H1 (cell line): ENCODE data around the gene RAD51B. TPM values are rescaled to one million over a fixed set of nuclear protein-coding genes. Genes with fewer than 3 reads are reported as not detected.

Experiments
- CTCF ChIA-PET: fragments of 300-600 bp; sonication (Branson Sonifier 250); formaldehyde crosslinking; loops from one replicate; lab custom pipeline; 2021; ENCODE audit not compliant: partially characterized antibody; lab: Charles Lee
- POLR2A ChIA-PET: fragments of 300-600 bp; sonication (Branson Sonifier 250); formaldehyde crosslinking; loops from one replicate; lab custom pipeline; 2021; ENCODE audit warnings: inconsistent platforms; ENCODE audit not compliant: partially characterized antibody; lab: Charles Lee
- DNase-seq, 2 experiments: peaks; one replicate each; pipeline versions ENCODE4 v3.0.0 to v3.0.0-alpha.2; 2010 to 2022; ENCODE audit warnings: low spot score in 2 of 2, low read depth in 1 of 2, mixed read lengths in 1 of 2
- FAIRE-seq: peaks from 2 replicates; lab custom pipeline; 2011; peaks lifted over from hg19 to GRCh38; lab: Jason Lieb, UNC
- H2AFZ ChIP-seq: 2 replicates; pipeline ENCODE4 v1.8.1; 2012; ENCODE audit warnings: low read length, inconsistent platforms
- H2AK5ac ChIP-seq: 2 replicates; pipeline ENCODE4 v1.6.1; 2013; ENCODE audit warnings: low read depth, low read length
- H2BK120ac ChIP-seq: replicated peaks from 2 replicates; pipeline ENCODE3; 2013; ENCODE audit warnings: low read depth, low read length, inconsistent platforms
- H2BK12ac ChIP-seq: 2 replicates; pipeline ENCODE4 v1.6.1; 2013; ENCODE audit warnings: low read depth, low read length
- H2BK15ac ChIP-seq: 2 replicates; pipeline ENCODE4 v1.6.1; 2013; ENCODE audit warnings: low read length
- H2BK20ac ChIP-seq: 2 replicates; pipeline ENCODE4 v1.6.1; 2013; ENCODE audit warnings: low read length
- H2BK5ac ChIP-seq: 2 replicates; pipeline ENCODE4 v1.6.1; 2013; ENCODE audit warnings: low read depth, low read length
- H3K14ac ChIP-seq: 2 replicates; pipeline ENCODE4 v1.6.1; 2013; ENCODE audit warnings: inconsistent platforms; ENCODE audit not compliant: insufficient read length
- H3K18ac ChIP-seq: 2 replicates; pipeline ENCODE4 v1.6.1; 2013; ENCODE audit warnings: low read length; ENCODE audit errors: extremely low read depth
- H3K23ac ChIP-seq: 2 replicates; pipeline ENCODE4 v1.6.1; 2013; ENCODE audit warnings: inconsistent platforms; ENCODE audit not compliant: insufficient read length
- H3K23me2 ChIP-seq: 2 replicates; pipeline ENCODE4 v1.6.1; 2013; ENCODE audit warnings: low read depth, low read length
- H3K27ac ChIP-seq: 2 replicates; pipeline ENCODE4 v1.6.1; 2011; ENCODE audit warnings: low read depth, low read length, inconsistent platforms
- H3K27me3 ChIP-seq, 4 experiments: replicated peaks in 1 of 4; 1 replicate in 1 of 4; 2 replicates in 3 of 4; pipeline versions ENCODE4 v1.6.1 to v1.8.1; 2011 to 2013; ENCODE audit warnings: low read length in 3 of 4, mild to moderate bottlenecking in 3 of 4, inconsistent platforms in 2 of 4, mixed read lengths in 2 of 4, moderate library complexity in 1 of 4; ENCODE audit not compliant: control insufficient read depth in 3 of 4, insufficient read depth in 3 of 4; ENCODE audit errors: extremely low read depth in 1 of 4
- H3K36me3 ChIP-seq, 4 experiments: 2 replicates each; pipeline versions ENCODE4 v1.6.1 to v1.8.1; 2011 to 2013; ENCODE audit warnings: mild to moderate bottlenecking in 4 of 4, low read length in 3 of 4, moderate library complexity in 2 of 4, control low read depth in 1 of 4, inconsistent platforms in 1 of 4; ENCODE audit not compliant: insufficient read depth in 4 of 4, control insufficient read depth in 2 of 4
- H3K4ac ChIP-seq: replicated peaks from 2 replicates; pipeline ENCODE3; 2013; ENCODE audit warnings: low read length, low read depth, mixed read lengths, inconsistent platforms; ENCODE audit not compliant: insufficient read length
- H3K4me1 ChIP-seq, 4 experiments: replicated peaks in 1 of 4; 1 replicate in 1 of 4; 2 replicates in 3 of 4; pipeline versions ENCODE4 v1.6.1 to v1.8.1; 2011 to 2013; ENCODE audit warnings: low read length in 3 of 4, inconsistent platforms in 2 of 4, mixed read lengths in 1 of 4; ENCODE audit not compliant: insufficient read depth in 4 of 4, control insufficient read depth in 3 of 4
- H3K4me2 ChIP-seq, 2 experiments: 2 replicates each; pipeline versions ENCODE4 v1.6.1 to v1.8.1; 2011 to 2013; ENCODE audit warnings: low read depth in 2 of 2, low read length in 2 of 2, control low read depth in 1 of 2, inconsistent platforms in 1 of 2, mild to moderate bottlenecking in 1 of 2; ENCODE audit not compliant: insufficient read depth in 1 of 2
- H3K4me3 ChIP-seq, 4 experiments: fragments of 200-600, 300-600 bp in 1 of 4; sonication (generic), shearing (Covaris generic), sonication (Bioruptor Twin) in 1 of 4; 2 replicates each; pipeline versions ENCODE4 v1.5.1 to v1.8.1; 2011 to 2016; ENCODE audit warnings: low read length in 4 of 4, low read depth in 3 of 4, control low read depth in 2 of 4, inconsistent platforms in 2 of 4, mild to moderate bottlenecking in 2 of 4, mixed read lengths in 1 of 4, moderate library complexity in 1 of 4; ENCODE audit not compliant: insufficient read depth in 2 of 4; ENCODE audit errors: extremely low read depth in 1 of 4
- H3K56ac ChIP-seq: replicated peaks from 2 replicates; pipeline ENCODE3; 2013; ENCODE audit warnings: low read depth, mild to moderate bottlenecking, mixed read lengths, low read length, inconsistent platforms; ENCODE audit not compliant: insufficient read length
- H3K79me1 ChIP-seq: 2 replicates; pipeline ENCODE4 v1.6.1; 2013; ENCODE audit warnings: low read depth, low read length, control low read depth
- H3K79me2 ChIP-seq, 2 experiments: 2 replicates each; pipeline versions ENCODE4 v1.6.1 to v1.8.1; 2012 to 2013; ENCODE audit warnings: low read length in 2 of 2, mild to moderate bottlenecking in 2 of 2, inconsistent platforms in 1 of 2; ENCODE audit not compliant: insufficient read depth in 2 of 2, control insufficient read depth in 1 of 2
- H3K9ac ChIP-seq, 4 experiments: replicated peaks in 1 of 4; 1 replicate in 1 of 4; 2 replicates in 3 of 4; pipeline versions ENCODE4 v1.6.1 to v1.8.1; 2011 to 2013; ENCODE audit warnings: low read depth in 3 of 4, low read length in 3 of 4, control low read depth in 2 of 4, mild to moderate bottlenecking in 2 of 4, moderate library complexity in 2 of 4, inconsistent platforms in 1 of 4; ENCODE audit errors: extremely low read depth in 1 of 4
- H3K9me3 ChIP-seq, 2 experiments: 2 replicates each; pipeline versions ENCODE4 v1.6.1 to v1.8.1; 2012 to 2013; ENCODE audit warnings: mild to moderate bottlenecking in 2 of 2, moderate library complexity in 2 of 2, control low read depth in 1 of 2, inconsistent platforms in 1 of 2, low read depth in 1 of 2, low read length in 1 of 2, mixed read lengths in 1 of 2; ENCODE audit not compliant: insufficient read depth in 2 of 2
- H4K20me1 ChIP-seq, 2 experiments: replicated peaks in 1 of 2; 2 replicates each; pipeline versions ENCODE3 to v1.8.1; 2011 to 2013; ENCODE audit warnings: inconsistent platforms in 2 of 2, low read length in 2 of 2, mild to moderate bottlenecking in 1 of 2; ENCODE audit not compliant: insufficient read depth in 2 of 2, control insufficient read depth in 1 of 2
- H4K5ac ChIP-seq: 2 replicates; pipeline ENCODE4 v1.6.1; 2013; ENCODE audit warnings: low read length, low read depth, mixed read lengths, inconsistent platforms; ENCODE audit not compliant: insufficient read length
- H4K8ac ChIP-seq: 2 replicates; pipeline ENCODE4 v1.8.0; 2013; ENCODE audit warnings: mild to moderate bottlenecking, moderate library complexity, low read length, inconsistent platforms; ENCODE audit not compliant: insufficient read depth; ENCODE audit errors: extremely low read depth
- H4K91ac ChIP-seq: replicated peaks from 2 replicates; pipeline ENCODE3; 2013; ENCODE audit warnings: low read length, mixed read lengths, inconsistent platforms; ENCODE audit not compliant: insufficient read length
- CBX8 ChIP-seq: fragments of 300-800, 300-1000 bp; sonication (generic); IDR thresholded peaks from 2 replicates; pipeline ENCODE4 v1.7.1; 2016; ENCODE audit warnings: low read depth, low read length, borderline replicate concordance
- CTCF ChIP-seq, 3 experiments: IDR thresholded peaks; 1 replicate in 2 of 3; 2 replicates in 1 of 3; pipeline versions ENCODE4 v1.5.1 to v1.6.1; 2011; ENCODE audit warnings: low read length in 3 of 3, mild to moderate bottlenecking in 3 of 3, inconsistent platforms in 2 of 3, low read depth in 1 of 3, moderate library complexity in 1 of 3; ENCODE audit not compliant: insufficient read depth in 1 of 3; ENCODE audit errors: control extremely low read depth in 1 of 3
- NANOG ChIP-seq: IDR thresholded peaks from 2 replicates; pipeline ENCODE4 v1.6.1; 2011; ENCODE audit warnings: low read length, low read depth, mild to moderate bottlenecking, inconsistent platforms; ENCODE audit not compliant: insufficient read depth, poor library complexity, severe bottlenecking
- POLR2AphosphoS5 ChIP-seq: IDR thresholded peaks from 2 replicates; pipeline ENCODE4 v1.6.1; 2011; ENCODE audit warnings: low read depth, low read length
- POU5F1 ChIP-seq: IDR thresholded peaks from 2 replicates; pipeline ENCODE4 v1.6.1; 2011; ENCODE audit warnings: low read depth, mild to moderate bottlenecking, low read length, moderate library complexity
- SUZ12 ChIP-seq: fragments of 200-600 bp; sonication (generic); IDR thresholded peaks from 2 replicates; pipeline ENCODE4 v1.6.1; 2012; ENCODE audit warnings: mild to moderate bottlenecking, inconsistent platforms, low read length, moderate library complexity, mixed read lengths
- TAF1 ChIP-seq: IDR thresholded peaks from 2 replicates; pipeline ENCODE4 v1.6.1; 2011; ENCODE audit warnings: mild to moderate bottlenecking, low read depth, low read length
- WGBS, 2 experiments: shearing (Covaris generic) in 1 of 2; methylation state at CpG; one replicate each; pipeline versions ENCODE4 v1.1.6 to v1.1.7; 2013 to 2015; ENCODE audit warnings: low lambda C conversion rate in 2 of 2, mixed read lengths in 2 of 2, inconsistent platforms in 1 of 2, low coverage in 1 of 2, missing lambda C conversion rate in 1 of 2; ENCODE audit not compliant: insufficient replicate concordance in 2 of 2, insufficient coverage in 1 of 2, insufficient read length in 1 of 2; ENCODE audit errors: extremely low coverage in 1 of 2, missing lambda C conversion rate in 1 of 2; 5-methylcytosine and 5-hydroxymethylcytosine counted together
- polyA plus RNA-seq, 7 experiments: library from polyadenylated mRNA; depleted of rRNA in 3 of 7; stranded (reverse) in 5 of 7; unstranded in 2 of 7; fragments of >200 nt in 5 of 7; fragments of 200-250 nt in 2 of 7; gene quantifications; 1 replicate in 5 of 7; 2 replicates in 1 of 7; 4 replicates in 1 of 7; pipeline versions ENCODE4 v1.2.1 to v1.2.3, GENCODE V29; 2011 to 2013; ENCODE audit warnings: missing spikeins in 2 of 7, mixed read lengths in 2 of 7
- total RNA-seq: library from RNA; stranded (reverse); fragmentation: NEBNext Ultra II Directional; extraction: Animal tissue kit (Norgen Biotek cat#: 25700); gene quantifications from 2 replicates; pipeline ENCODE4 v1.2.1, GENCODE V29; 2021
- TF ChIP-seq, protein P1 (sequence below): IDR thresholded peaks from 2 replicates; pipeline ENCODE4 v1.6.1; 2011; ENCODE audit warnings: low read depth, mild to moderate bottlenecking, low read length; ENCODE audit not compliant: insufficient read depth

RAD51B gene
- total and polyA plus RNA-seq, 2 of the 8 experiments (the other 6 are each of a cell fraction or from before 2014, with no cell fraction given): 3.9 to 14.9 TPM

- Histone ChIP-seq H3K27me3 (no peaks in the 10 kb centered on the region), H3K23ac (no peak overlapping the region), H4K20me1 (no peaks in the 10 kb centered on the region), H4K91ac (no peak overlapping the region), H3K36me3 (no peaks in the 10 kb centered on the region), H3K27ac (no peak overlapping the region), H2AK5ac (no peak overlapping the region), H3K79me2 (no peaks in the 10 kb centered on the region; a peak in 1 of 4 replicates), H3K4me1 (no peaks in the 10 kb centered on the region; a peak in 1 of 7 replicates), H3K4ac (no peak overlapping the region), H3K56ac (no peak overlapping the region), H4K5ac (no peak overlapping the region), H2AFZ (no peak overlapping the region), H3K4me2 (no peak overlapping the region), H2BK15ac (no peak overlapping the region), H3K18ac (no peak overlapping the region), H2BK12ac (no peak overlapping the region), H3K14ac (no peak overlapping the region), H2BK120ac (no peak overlapping the region), H3K23me2 (no peaks in the 10 kb centered on the region; the same call in 1 of the 2 replicates), H2BK20ac (no peak overlapping the region), H3K9ac (no peak overlapping the region), H4K8ac (no peak overlapping the region), H3K4me3 (no peak overlapping the region), H3K79me1 (no peaks in the 10 kb centered on the region), H3K9me3 (no peaks in the 10 kb centered on the region; a peak in 1 of 4 replicates), H2BK5ac (no peak overlapping the region)
- CTCF ChIA-PET: interaction anchor here (1.2 kb wide), 1 partner anchor 8 kb away, joined by 4 read pairs; no protein-coding TSS in a partner anchor
- no peak for FAIRE-seq
- POLR2A ChIA-PET: no interaction called here
- 85% methylated on average over 3 of the region's 3 CpGs; no CpG with 5 or more reads in 1 of the 2 experiments for WGBS, 2 experiments
- DNase-seq: no peak
- no peak for TF ChIP-seq POU5F1
- TF ChIP-seq CTCF (IDR thresholded peaks at IDR 0.05; ENCODE audit: control extremely low read depth in 1 of 3, insufficient read depth in 1 of 3, low read depth in 1 of 3, low read length in 3 of 3): no peak
- TF ChIP-seq NANOG: no peak
- no peak for TF ChIP-seq TAF1
- TF ChIP-seq POLR2AphosphoS5: no peak
- TF ChIP-seq, protein P1, sequence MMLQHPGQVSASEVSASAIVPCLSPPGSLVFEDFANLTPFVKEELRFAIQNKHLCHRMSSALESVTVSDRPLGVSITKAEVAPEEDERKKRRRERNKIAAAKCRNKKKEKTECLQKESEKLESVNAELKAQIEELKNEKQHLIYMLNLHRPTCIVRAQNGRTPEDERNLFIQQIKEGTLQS: no peak
- TF ChIP-seq SUZ12: no peak
- no peak for TF ChIP-seq CBX8
Measured at GRCh38 chr14:68672609-68673285, 853.2 kb downstream of the RAD51B start.
